IPS-NIHi7 (cell line): ENCODE data around the gene CSN2.
"Not testable (repeated sequence)": the region's sequence is repeated elsewhere in the genome, so short reads cannot be mapped to it uniquely, and the experiment has no call there.

ENCODE experiments used
- DNase-seq: peaks from one replicate; pipeline ENCODE4 v3.0.0; 2012; ENCODE audit warnings: mixed read lengths; ENCODE audit errors: extremely low spot score

The CSN2 gene

GRCh38 chr4:69965628-69966027 lies at the start of gene CSN2:
Gene CSN2, minus strand, starts transcription at chr4:69965728. Its CDS starts 4,733 bp downstream, at chr4:69960995.
- no peak for DNase-seq

GRCh38 chr4:70008771-70009170 lies 43.2 kb upstream of the CSN2 start:
- peak; percentile 9 for DNase-seq

GRCh38 chr4:70002507-70002906 lies 37.0 kb upstream of the CSN2 start:
- no peak for DNase-seq

GRCh38 chr4:70000711-70001110 lies 35.2 kb upstream of the CSN2 start:
- no peak for DNase-seq

GRCh38 chr4:69999420-69999819 lies 33.9 kb upstream of the CSN2 start:
- DNase-seq, result no peak

GRCh38 chr4:69995526-69996016 lies 30.0 kb upstream of the CSN2 start, which contains the start of gene STATH:
Gene STATH, plus strand, starts transcription at chr4:69995966. Its CDS starts 2,472 bp downstream, at chr4:69998438.
- no peak for DNase-seq

- DNase-seq, result no peak
Measured at GRCh38 chr4:69994782-69995181, 29.3 kb upstream of the CSN2 start.

GRCh38 chr4:69991016-69991415 lies 25.5 kb upstream of the CSN2 start:
- DNase-seq, result no peak

GRCh38 chr4:69986663-69987062 lies 21.1 kb upstream of the CSN2 start:
- DNase-seq, result no peak

- peak; percentile 14 for DNase-seq
Measured at GRCh38 chr4:69984030-69984443, 18.5 kb upstream of the CSN2 start.

- no peak for DNase-seq
Measured at GRCh38 chr4:69977582-69977981, 12.1 kb upstream of the CSN2 start.

GRCh38 chr4:69974631-69975030 lies 9.1 kb upstream of the CSN2 start:
- DNase-seq, result no peak

- no peak for DNase-seq
Measured at GRCh38 chr4:69970071-69970470, 4.5 kb upstream of the CSN2 start.

GRCh38 chr4:69957209-69957608 lies 8.3 kb downstream of the CSN2 start:
- no peak for DNase-seq

GRCh38 chr4:69951602-69952001 lies 13.9 kb downstream of the CSN2 start:
- no peak for DNase-seq

GRCh38 chr4:69936566-69936965 lies 29.0 kb downstream of the CSN2 start:
- DNase-seq, result no peak

GRCh38 chr4:69934150-69934549 lies 31.4 kb downstream of the CSN2 start:
- DNase-seq, result no peak

- no peak for DNase-seq
Measured at GRCh38 chr4:69930768-69931167, 34.8 kb downstream of the CSN2 start, which contains the start of gene CSN1S1. Gene CSN1S1, plus strand, starts transcription at chr4:69931068. Its CDS starts 1,488 bp downstream, at chr4:69932556.

GRCh38 chr4:69923782-69924410 lies 41.6 kb downstream of the CSN2 start:
- not testable (repeated sequence) for DNase-seq

GRCh38 chr4:69920874-69921273 lies 44.7 kb downstream of the CSN2 start:
- DNase-seq, result no peak

GRCh38 chr4:69910016-69910782 lies 55.3 kb downstream of the CSN2 start:
- no peak for DNase-seq

GRCh38 chr4:69909195-69909594 lies 56.3 kb downstream of the CSN2 start:
- DNase-seq, result no peak

GRCh38 chr4:69907151-69907550 lies 58.4 kb downstream of the CSN2 start:
- DNase-seq, result no peak
